HG02938 (cell line): Measurements from ENCODE around the gene ECE2.
"Not testable (repeated sequence)": the region's sequence is repeated elsewhere in the genome, so short reads cannot be mapped to it uniquely, and the experiment has no call there.

Source experiments
- ATAC-seq: cut with Tn5 transposase; IDR thresholded peaks from one replicate; pipeline ENCODE4 v1.9.1; 2021; ENCODE audit warnings: mild to moderate bottlenecking, moderate library complexity; ENCODE audit not compliant: unreplicated experiment

The ECE2 gene

DNA sequence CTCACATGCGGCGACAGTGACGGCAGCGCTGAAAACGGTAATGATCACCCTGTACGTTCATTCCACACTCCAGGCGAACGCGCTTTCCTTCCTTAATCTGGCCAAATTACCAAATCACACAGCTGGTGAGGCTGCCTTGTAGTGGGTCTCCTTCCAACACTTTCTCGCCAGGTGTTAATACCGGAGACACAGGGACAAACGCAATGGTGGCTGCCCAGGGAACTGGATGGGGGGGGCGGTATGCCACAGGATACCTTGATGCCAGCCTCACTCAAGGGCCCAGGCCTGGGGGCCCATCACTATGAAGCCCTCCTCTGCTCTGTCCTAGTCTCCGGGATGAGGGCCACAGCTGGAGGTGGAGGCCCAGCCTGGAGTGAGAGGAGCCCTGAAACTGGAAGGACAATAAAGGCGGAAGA, 13.1 kb upstream of the ECE2 start:
- ATAC-seq = no peak

DNA sequence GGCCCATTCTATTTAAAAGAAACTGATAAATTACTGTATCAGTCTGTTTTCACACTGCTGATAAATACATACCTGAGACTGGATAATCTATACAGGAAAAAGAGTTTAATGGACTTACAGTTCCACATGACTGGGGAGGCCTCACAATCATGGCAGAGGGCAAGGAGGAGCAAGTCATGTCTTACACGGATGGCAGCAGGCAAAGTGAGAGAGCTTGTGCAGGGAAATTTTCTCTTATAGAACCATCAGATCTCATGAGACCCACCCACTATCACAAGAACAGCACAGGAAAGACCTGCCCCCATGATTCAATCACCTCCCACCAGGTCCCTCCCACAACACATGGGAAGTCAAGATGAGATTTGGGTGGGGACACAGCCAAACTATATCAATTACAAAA, 8.6 kb upstream of the ECE2 start:
- ATAC-seq = not testable (repeated sequence)

DNA sequence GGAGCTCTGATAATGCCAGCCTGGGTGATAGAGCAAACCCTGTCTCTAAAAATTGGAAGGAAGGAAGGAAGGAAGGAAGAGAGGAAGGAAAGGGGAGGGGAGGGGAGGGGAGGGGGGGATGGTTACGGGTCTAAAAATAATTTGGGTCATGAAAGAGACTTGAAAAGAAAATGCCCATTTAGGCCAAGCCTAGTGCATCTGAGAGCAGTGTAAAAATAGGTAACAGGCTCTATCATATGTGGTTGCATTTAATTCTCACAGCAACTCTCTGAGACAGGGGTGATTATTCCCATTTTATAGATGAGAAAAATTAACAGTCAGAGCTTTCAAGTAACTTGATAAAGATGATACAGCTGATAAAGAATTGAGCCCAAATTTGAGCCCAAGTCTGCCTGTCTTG, 3.6 kb upstream of the ECE2 start:
- ATAC-seq = no peak

DNA sequence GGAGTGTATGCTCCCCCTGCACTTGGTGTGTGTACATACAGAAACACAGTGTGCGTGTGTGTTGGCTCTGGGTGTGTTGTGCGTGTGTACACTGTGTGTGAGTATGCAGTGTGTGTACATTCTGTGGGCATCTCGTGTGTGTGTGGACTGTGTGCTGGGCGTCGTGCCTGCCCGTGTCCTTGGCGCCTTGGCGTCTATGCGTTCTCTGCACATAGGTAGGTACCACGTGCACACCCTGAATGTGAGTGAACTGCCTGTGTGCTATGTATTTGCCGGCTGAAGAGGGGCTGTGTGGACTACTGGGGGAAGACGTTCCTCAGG, 481 bp upstream of the ECE2 start:
- no peak for ATAC-seq

DNA sequence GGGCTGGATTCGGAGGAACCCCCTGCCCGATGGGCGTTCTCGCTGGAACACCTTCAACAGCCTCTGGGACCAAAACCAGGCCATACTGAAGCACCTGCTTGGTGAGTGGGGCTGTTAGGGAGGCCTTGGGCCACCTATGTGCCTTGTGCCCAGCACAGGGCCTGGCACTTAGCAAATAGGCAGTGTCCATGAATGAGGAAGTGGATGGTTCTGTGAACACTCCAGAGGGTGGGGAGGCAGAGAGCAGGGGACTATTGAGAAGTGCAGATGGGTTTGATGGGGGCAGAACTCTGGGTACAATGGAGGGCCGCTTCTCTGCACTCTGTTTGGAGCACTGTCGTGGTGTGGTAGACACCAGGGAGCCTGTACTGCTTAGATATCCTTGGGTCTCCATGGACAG, 1.5 kb downstream of the ECE2 start:
- no peak for ATAC-seq

DNA sequence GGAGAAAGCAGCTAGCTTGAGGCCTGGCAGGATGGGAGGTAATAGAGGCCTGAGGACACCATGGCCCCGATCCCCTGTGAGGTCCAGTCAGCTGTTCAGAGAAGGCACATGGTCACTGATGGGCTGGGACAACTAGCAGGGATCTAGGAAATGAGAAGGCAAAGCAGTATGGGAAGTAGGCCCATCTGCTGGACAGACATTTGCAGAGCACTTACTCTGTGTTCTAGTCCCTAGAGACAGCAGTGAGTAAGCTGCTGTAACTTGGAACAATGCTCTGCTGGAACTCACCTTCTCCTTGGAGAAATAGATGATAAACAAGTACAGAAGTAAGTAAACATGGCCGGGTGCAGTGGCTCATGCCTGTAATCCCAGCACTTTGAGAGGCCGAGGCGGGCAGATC, 7.1 kb downstream of the ECE2 start:
- ATAC-seq = no peak

DNA sequence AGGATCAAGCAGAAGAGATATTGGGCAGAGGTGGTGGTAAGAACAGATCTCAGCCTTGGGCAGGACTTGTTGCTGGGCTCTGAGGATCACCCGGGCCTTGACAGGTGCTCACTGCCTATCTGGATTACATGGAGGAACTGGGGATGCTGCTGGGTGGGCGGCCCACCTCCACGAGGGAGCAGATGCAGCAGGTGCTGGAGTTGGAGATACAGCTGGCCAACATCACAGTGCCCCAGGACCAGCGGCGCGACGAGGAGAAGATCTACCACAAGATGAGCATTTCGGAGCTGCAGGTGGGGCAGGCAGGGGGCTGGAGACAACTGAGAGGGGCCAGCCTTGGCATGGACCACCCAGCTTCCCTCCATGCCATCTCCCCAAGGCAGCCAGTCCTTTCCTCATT, 7.9 kb downstream of the ECE2 start:
- no peak for ATAC-seq

DNA sequence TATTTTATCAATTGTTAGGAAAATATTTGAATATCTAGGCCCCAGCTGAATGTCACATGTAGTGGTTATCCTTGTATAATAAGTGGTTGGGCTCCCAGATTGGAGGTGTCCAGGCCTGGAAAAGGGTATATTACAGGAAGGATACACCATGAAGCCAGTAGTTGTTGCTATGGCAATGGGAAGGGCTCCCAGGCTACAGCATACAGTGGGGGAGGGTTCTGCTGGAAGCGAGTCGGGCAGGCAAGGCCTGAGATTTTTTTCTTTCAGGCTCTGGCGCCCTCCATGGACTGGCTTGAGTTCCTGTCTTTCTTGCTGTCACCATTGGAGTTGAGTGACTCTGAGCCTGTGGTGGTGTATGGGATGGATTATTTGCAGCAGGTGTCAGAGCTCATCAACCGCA, 8.9 kb downstream of the ECE2 start:
- ATAC-seq = no peak

DNA sequence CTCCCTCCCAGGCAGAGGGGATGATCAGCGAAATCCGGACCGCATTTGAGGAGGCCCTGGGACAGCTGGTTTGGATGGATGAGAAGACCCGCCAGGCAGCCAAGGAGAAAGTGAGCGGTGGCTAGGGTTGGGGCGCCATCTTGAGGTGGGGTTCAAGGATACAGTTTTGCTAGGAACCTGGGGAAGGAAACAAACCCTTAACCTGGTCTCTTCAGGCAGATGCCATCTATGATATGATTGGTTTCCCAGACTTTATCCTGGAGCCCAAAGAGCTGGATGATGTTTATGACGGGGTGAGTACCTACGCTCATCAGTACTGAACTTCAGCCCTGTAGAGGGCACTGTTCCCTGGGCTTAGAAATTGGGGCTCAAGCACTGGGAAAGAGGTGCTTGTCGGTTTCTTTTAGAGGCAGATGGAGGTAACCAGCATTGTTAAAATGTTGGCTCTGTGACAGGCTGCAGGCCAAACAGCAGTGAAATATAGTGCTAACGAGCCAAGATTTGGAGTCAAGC, 13.7 kb downstream of the ECE2 start:
- ATAC-seq = no peak

DNA sequence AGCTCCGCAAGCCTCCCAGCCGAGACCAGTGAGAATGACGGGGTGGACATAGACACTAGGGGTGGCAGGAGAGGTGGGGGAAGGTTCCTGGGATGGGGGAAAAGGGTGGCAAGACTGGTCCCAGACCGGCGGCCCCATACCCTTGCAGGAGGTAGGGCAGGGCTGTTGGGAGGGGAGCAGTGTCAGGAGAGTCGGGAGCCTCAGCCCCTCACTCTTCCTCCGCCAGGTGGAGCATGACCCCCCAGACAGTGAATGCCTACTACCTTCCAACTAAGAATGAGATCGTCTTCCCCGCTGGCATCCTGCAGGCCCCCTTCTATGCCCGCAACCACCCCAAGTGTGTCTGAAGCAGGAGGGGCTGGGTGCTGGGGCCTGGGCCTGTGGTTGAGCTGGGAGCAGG, 14.5 kb downstream of the ECE2 start:
- ATAC-seq = no peak

DNA sequence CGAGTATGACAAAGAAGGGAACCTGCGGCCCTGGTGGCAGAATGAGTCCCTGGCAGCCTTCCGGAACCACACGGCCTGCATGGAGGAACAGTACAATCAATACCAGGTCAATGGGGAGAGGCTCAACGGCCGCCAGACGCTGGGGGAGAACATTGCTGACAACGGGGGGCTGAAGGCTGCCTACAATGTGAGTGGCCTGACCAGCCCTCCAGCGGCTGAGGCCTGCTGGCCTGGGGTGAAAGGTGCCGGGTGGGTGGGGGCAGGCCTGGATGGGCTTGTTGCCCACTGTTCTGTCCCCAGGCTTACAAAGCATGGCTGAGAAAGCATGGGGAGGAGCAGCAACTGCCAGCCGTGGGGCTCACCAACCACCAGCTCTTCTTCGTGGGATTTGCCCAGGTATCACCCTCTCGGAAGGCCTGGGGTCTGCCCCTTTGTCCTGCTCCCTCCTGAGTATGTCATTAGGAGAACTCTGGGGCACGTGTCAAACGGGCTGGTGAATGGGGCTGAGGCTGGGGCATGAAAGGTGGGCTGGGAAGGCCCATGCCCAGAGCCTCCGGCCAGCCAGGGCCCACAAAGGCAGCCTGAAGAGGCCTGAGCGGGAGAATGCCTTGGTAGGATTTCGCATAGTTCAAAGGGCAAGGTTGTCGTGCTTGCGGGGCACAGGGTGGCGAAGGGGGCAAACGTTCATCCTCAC, 15.4 kb downstream of the ECE2 start:
- ATAC-seq = no peak

DNA sequence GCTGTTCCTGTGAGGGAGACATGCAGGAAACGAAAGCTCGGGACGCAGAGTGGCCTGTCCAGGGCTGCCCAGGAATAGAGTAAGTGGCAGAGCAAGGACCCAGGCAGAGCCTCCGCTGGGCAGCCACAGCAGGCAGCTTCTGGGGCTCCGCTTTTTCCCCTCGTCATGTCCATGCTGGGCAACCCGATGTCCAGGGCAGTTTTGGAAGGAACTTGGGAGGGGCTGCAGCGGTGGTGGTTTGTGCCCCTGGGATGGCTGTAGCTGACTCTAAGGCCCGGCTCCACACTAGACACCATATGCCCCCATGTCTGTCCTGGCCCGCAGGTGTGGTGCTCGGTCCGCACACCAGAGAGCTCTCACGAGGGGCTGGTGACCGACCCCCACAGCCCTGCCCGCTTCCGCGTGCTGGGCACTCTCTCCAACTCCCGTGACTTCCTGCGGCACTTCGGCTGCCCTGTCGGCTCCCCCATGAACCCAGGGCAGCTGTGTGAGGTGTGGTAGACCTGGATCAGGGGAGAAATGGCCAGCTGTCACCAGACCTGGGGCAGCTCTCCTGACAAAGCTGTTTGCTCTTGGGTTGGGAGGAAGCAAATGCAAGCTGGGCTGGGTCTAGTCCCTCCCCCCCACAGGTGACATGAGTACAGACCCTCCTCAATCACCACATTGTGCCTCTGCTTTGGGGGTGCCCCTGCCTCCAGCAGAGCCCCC, 16.1 kb downstream of the ECE2 start:
- ATAC-seq = no peak

DNA sequence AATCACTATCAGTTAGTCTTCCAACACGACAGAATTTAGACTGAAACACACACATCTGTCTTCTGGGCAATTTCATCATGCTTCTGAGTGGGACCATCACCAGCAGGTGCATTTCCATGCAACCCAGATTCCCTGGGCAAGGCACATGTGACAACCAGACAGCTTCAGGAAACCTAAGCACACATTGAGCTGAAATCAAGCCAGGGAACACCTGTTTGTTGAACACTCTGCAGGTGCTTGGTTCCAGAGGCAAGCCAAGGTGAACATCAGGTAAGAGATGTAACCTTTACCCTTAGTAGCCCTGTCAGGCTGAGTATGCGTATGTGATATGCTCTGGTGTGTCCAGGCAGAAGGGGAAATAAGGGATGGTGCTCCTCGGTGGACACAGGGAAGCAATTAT, 19.9 kb downstream of the ECE2 start:
- no peak for ATAC-seq

DNA sequence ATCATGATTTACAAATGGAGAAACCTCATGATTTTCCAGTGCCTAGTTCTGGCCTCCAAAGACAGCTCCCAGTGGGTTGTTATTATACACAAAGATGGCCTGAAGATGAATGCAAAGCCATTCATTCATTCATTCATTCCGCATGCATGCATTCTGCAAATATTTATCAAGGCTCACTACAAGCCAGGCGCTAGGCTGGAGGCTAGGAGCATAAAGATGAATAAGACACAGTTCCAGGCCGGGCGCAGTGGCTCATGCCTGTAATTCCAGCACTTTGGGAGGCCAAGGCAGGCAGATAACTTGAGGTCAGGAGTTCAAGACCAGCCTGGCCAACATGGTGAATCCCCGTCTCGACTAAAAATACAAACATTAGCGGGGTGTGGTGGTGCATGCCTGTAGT, 20.8 kb downstream of the ECE2 start:
- no peak for ATAC-seq

DNA sequence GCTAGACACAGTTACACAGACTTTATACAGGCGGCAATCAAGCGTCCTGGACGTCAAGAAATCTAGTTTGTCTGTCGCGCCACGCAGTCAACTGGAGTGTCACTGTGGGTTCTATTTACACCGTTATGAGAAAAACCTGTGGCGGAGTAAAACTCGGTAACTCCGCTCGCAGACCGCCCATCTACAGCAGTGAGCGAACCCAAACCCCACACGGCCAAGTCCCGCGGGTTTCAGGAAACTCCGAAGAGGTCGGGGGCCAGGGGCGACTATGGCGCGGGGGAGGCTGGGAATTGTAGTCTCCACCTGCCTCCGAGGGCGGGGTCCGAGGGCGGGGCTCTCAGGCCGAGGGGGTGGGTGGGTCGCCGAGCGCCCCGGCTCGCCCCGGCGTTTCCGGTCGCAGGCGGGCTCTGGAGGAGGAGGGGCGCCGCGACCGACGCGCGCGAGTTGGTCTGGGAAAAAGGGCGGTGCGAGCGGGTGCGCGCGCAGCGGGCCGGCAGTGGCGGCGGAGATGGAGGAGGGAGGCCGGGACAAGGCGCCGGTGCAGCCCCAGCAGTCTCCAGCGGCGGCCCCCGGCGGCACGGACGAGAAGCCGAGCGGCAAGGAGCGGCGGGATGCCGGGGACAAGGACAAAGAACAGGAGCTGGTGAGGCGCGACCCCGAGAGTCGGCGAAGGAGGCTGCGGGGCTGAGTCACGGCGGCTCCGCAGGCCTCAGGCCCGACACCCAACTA, 23.1 kb downstream of the ECE2 start, which contains the start of gene PSMD2:
PSMD2 (plus strand) TSS at position 483 of the 729 bp plus-strand sequence; CDS start at position 509, 26 bp downstream.
- ATAC-seq = peak; percentile 94

DNA sequence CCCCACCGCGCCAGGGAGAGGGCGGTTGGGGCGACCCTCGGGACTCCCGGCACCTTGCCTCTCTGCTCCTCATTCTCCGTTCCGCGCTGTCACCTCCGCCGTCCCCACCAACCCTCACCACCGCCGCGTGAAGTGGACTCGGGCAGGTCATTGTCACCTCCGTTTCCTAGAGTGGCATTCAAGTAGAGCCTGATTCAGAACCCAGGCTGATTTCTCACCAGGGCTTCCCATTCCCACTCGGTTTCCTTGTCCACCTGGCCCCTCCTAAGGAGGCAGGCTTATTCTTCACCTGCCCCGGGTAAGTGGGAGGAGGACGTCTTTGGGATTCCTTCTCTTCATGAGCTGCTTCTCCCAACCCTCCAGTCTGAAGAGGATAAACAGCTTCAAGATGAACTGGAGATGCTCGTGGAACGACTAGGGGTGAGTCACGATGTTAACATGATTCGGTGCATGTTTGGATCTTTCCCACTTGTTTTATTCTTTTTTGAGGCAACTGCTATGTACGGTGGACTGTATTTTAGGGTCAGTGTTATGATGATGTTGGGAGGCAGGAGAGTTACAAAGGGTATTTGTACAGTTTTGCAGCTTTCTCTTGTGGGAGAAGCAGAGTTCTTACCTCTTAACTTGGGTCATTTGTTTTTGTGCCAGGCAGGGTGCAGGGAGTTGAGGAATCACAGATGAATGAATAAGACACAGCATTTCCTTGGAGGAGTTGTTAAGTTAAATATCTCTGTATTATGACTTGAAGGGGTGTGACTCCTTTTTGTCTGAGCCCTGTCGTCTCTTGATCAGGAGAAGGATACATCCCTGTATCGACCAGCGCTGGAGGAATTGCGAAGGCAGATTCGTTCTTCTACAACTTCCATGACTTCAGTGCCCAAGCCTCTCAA, 23.9 kb downstream of the ECE2 start:
- ATAC-seq = no peak

DNA sequence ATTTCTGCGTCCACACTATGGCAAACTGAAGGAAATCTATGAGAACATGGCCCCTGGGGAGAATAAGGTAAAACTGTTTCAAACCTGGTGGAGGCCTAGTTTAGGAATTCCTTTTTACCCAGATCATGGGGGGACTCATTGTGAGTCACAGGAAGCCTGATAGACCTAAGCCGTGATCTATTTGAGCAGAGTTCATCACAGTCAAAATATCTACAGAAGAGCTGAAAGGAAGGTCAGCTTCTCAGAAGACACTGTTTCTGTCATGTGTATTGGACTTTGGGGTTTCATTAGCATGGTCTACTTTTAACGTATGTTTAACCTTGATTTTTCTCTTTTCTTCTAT, 24.5 kb downstream of the ECE2 start:
- ATAC-seq = no peak

DNA sequence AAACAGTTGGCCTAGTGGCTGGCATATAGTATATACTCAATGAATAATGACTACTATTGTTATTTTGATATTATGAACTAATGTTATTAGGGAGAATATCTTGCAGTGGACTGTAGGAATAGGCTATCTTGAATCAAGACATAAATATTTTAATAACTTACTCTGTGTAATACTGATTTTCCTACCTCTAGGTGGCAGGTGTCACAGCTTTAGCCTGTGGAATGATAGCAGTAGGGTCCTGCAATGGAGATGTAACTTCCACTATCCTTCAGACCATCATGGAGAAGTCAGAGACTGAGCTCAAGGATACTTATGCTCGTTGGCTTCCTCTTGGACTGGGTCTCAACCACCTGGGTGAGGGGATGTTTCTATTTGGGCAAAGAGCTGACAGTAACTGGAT, 29.8 kb downstream of the ECE2 start:
- no peak for ATAC-seq

DNA sequence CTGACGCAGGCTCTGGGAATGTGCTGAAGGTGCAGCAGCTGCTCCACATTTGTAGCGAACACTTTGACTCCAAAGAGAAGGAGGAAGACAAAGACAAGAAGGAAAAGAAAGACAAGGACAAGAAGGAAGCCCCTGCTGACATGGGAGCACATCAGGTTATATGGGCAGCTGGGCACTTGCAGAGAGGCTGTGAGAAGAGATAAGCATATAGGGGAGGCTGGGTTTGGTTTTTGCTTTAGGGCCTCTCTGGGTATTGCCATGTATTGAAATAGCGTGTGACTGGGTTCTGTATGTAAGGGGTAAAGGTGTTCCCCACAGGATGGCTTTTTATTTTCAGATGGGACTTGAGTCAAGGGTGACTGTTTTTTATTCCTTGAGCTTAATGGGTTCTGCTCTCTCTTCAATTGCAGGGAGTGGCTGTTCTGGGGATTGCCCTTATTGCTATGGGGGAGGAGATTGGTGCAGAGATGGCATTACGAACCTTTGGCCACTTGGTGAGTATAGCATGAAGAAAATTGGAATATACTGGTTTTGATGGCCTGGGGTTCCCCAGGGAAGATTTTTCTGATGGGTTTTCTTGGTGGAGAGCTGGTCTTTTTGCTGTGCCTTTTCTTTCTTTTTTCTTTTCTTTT, 30.6 kb downstream of the ECE2 start:
- no peak for ATAC-seq

DNA sequence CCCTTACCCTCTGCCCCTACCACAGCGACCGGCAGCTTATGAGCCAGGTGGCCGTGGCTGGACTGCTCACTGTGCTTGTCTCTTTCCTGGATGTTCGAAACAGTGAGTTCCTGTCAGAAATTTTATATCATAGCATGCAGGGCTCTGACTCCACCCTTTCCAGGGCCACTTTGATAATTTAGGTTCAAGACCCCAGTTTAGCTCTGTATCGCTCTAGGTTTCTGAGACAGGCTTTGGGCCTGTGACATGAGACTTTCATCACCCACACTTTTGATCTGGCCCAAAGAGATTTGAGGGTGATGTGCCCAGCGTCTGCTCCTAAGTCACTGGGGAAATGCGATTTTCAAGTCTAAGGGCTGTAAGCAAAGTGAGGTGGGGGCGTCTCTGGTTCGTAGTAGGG, 32.1 kb downstream of the ECE2 start:
- ATAC-seq = no peak

DNA sequence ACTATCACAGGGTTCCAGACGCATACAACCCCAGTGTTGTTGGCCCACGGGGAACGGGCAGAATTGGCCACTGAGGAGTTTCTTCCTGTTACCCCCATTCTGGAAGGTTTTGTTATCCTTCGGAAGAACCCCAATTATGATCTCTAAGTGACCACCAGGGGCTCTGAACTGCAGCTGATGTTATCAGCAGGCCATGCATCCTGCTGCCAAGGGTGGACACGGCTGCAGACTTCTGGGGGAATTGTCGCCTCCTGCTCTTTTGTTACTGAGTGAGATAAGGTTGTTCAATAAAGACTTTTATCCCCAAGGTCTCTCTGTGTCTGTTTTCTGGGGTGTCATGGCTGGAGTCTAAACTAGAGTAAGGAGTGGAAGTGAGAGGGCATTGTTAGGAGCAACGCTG, 32.9 kb downstream of the ECE2 start:
- ATAC-seq = no peak
